Astrocyte of the cerebellum (primary cell): Measurements from ENCODE around the gene SPATA20.

ENCODE experiments used
- DNase-seq: peaks from one replicate; pipeline ENCODE4 v3.0.0-alpha.2; 2011; ENCODE audit warnings: low read depth
- H3K4me3 ChIP-seq: 2 replicates; pipeline ENCODE4 v1.5.1; 2011; ENCODE audit warnings: mild to moderate bottlenecking, low read depth, low read length, moderate library complexity
- CTCF ChIP-seq: IDR thresholded peaks from 2 replicates; pipeline ENCODE4 v1.5.1; 2012; ENCODE audit warnings: low read length, low read depth, moderate library complexity, mild to moderate bottlenecking; ENCODE audit errors: missing control alignments
- in situ Hi-C: cut with HindIII; loops from 2 replicates; pipeline ENCODE4 v1.10.0; 2017; ENCODE audit warnings: low sequenced_read_pairs

SPATA20 gene

GRCh38 chr17:50605429-50605828 is 58.5 kb downstream of the SPATA20 start:
- in situ Hi-C loops, result no loop called here
- no peak for DNase-seq
- TF ChIP-seq CTCF, result no peak
- no peak overlapping the region for H3K4me3 ChIP-seq
